Mammary epithelial cell (primary cell): Measurements from ENCODE around the gene CMAS.

Experiments used
- CTCF ChIP-seq, 2 donors: IDR thresholded peaks in 1 of 2; conservative IDR thresholded peaks in 1 of 2; 2 replicates each; pipeline ENCODE4 v1.5.1; 2011 to 2012; ENCODE audit warnings: inconsistent platforms in 2 of 2, low read length in 2 of 2, mild to moderate bottlenecking in 2 of 2, control low read depth in 1 of 2, low read depth in 1 of 2; ENCODE audit not compliant: insufficient read depth in 1 of 2; ENCODE audit errors: extremely low read depth in 1 of 2
- EZH2 ChIP-seq: IDR thresholded peaks from 2 replicates; pipeline ENCODE4 v1.6.1; 2012; ENCODE audit warnings: low read length, inconsistent platforms, borderline replicate concordance

GRCh38 chr12:22014041-22014782, 31.8 kb upstream of the CMAS start:
- TF ChIP-seq EZH2 (no peak), CTCF (conservative IDR thresholded peaks at IDR 0.05 in 1 of 2, IDR thresholded peaks at IDR 0.05 in 1 of 2; ENCODE audit: extremely low read depth in 1 of 2, insufficient read depth in 1 of 2, low read depth in 1 of 2, low read length in 2 of 2) (no peak)
